MM.1S (cell line): ENCODE results near the gene WHRN.

Experiments used
- DNase-seq: peaks from one replicate; pipeline ENCODE4 v3.0.0-alpha.2; 2015
- H2AFZ ChIP-seq: fragments of 300-600 bp; sonication (generic); 2 replicates; pipeline ENCODE4 v1.6.0; 2016; ENCODE audit warnings: antibody characterized with exemption, low read length
- H3F3A ChIP-seq: fragments of 300-600 bp; sonication (generic); 2 replicates; pipeline ENCODE4 v1.6.1; 2016; ENCODE audit warnings: mild to moderate bottlenecking, antibody characterized with exemption, low read length, moderate library complexity, mixed read lengths; ENCODE audit not compliant: insufficient read depth
- H3K27ac ChIP-seq: fragments of 300-600 bp; sonication (generic); 2 replicates; pipeline ENCODE4 v1.5.1; 2016; ENCODE audit warnings: mild to moderate bottlenecking, low read length
- H3K27me3 ChIP-seq: fragments of 300-600 bp; sonication (generic); replicated peaks from 2 replicates; pipeline ENCODE4 v1.6.0; 2016; ENCODE audit warnings: low read length; ENCODE audit not compliant: insufficient read depth
- H3K36me3 ChIP-seq: fragments of 300-600 bp; sonication (generic); replicated peaks from 2 replicates; pipeline ENCODE4 v1.6.1; 2016; ENCODE audit warnings: mild to moderate bottlenecking, low read length, mixed read lengths; ENCODE audit not compliant: insufficient read depth
- H3K4me1 ChIP-seq: fragments of 300-600 bp; sonication (generic); 2 replicates; pipeline ENCODE4 v1.6.1; 2016; ENCODE audit warnings: low read length, mixed read lengths
- H3K4me2 ChIP-seq: fragments of 300-600 bp; sonication (generic); 2 replicates; pipeline ENCODE4 v1.6.0; 2016; ENCODE audit warnings: low read depth, low read length
- H3K4me3 ChIP-seq: fragments of 300-600 bp; sonication (generic); 2 replicates; pipeline ENCODE4 v1.5.1; 2016; ENCODE audit warnings: low read length, mixed read lengths
- H3K79me2 ChIP-seq: fragments of 300-600 bp; sonication (generic); 2 replicates; pipeline ENCODE4 v1.6.1; 2016; ENCODE audit warnings: mixed run types, low read length, mixed read lengths
- H3K9ac ChIP-seq: fragments of 300-600 bp; sonication (generic); 2 replicates; pipeline ENCODE4 v1.6.1; 2016; ENCODE audit warnings: low read length, mixed read lengths
- H3K9me2 ChIP-seq: fragments of 300-600 bp; sonication (generic); replicated peaks from 2 replicates; pipeline ENCODE4 v1.6.1; 2016; ENCODE audit warnings: mild to moderate bottlenecking, low read length, mixed read lengths; ENCODE audit not compliant: insufficient read depth
- H3K9me3 ChIP-seq: fragments of 300-600 bp; sonication (generic); replicated peaks from 2 replicates; pipeline ENCODE4 v1.6.1; 2016; ENCODE audit warnings: mild to moderate bottlenecking, low read length, mixed read lengths; ENCODE audit not compliant: insufficient read depth
- H4K20me1 ChIP-seq: fragments of 300-600 bp; sonication (generic); 2 replicates; pipeline ENCODE4 v1.6.1; 2016; ENCODE audit warnings: mild to moderate bottlenecking, low read length, moderate library complexity, mixed read lengths; ENCODE audit not compliant: insufficient read depth
- CTCF ChIP-seq: fragments of 300-600 bp; sonication (generic); IDR thresholded peaks from 2 replicates; pipeline ENCODE4 v1.5.1; 2016; ENCODE audit warnings: antibody characterized with exemption, low read length, mixed read lengths
- EZH2 ChIP-seq: fragments of 300-600 bp; sonication (generic); optimal IDR thresholded peaks from 2 replicates; pipeline ENCODE3; 2017; ENCODE audit warnings: low read depth, mild to moderate bottlenecking, antibody characterized with exemption, low read length, mixed read lengths
- EZH2phosphoT487 ChIP-seq: fragments of 300-600 bp; sonication (generic); IDR thresholded peaks from 2 replicates; pipeline ENCODE4 v1.6.1; 2018; ENCODE audit warnings: antibody characterized with exemption, low read length

Gene WHRN

GRCh38 chr9:114478871-114479270 is 26.4 kb downstream of the WHRN start:
- no peak overlapping the region for H3K9ac ChIP-seq
- H3F3A ChIP-seq = 0 out of 2 replicates have a peak, but pooled peaks cover 7% of the 10 kb centered on the region
- H3K4me2 ChIP-seq = no peak overlapping the region
- no peak overlapping the region for H3K27ac ChIP-seq
- peaks cover 57% of the 10 kb centered on the region for H3K79me2 ChIP-seq
- H3K36me3 ChIP-seq = no peaks in the 10 kb centered on the region
- TF ChIP-seq CTCF (no peak), EZH2 (no peak), EZH2phosphoT487 (no peak)
- H3K9me2 ChIP-seq = no peaks in the 10 kb centered on the region
- no peaks in the 10 kb centered on the region for H4K20me1 ChIP-seq
- no peaks in the 10 kb centered on the region for H3K27me3 ChIP-seq
- no peak overlapping the region for H2AFZ ChIP-seq
- no peaks in the 10 kb centered on the region for H3K9me3 ChIP-seq
- no peak for DNase-seq
- H3K4me1 ChIP-seq = peaks cover 11% of the 10 kb centered on the region
- H3K4me3 ChIP-seq = no peak overlapping the region

- no peaks in the 10 kb centered on the region for H3K9me2 ChIP-seq
- no peaks in the 10 kb centered on the region for H3K36me3 ChIP-seq
- H3K9ac ChIP-seq = no peak overlapping the region
- H3K9me3 ChIP-seq = no peaks in the 10 kb centered on the region
- peaks cover 53% of the 10 kb centered on the region for H3K79me2 ChIP-seq
- no peaks in the 10 kb centered on the region for H3K27me3 ChIP-seq
- no peak overlapping the region for H3K4me3 ChIP-seq
- H3K27ac ChIP-seq = no peak overlapping the region
- no peak overlapping the region for H3K4me2 ChIP-seq
- H4K20me1 ChIP-seq = no peaks in the 10 kb centered on the region
- 0 out of 2 replicates have a peak, but pooled peaks cover 7% of the 10 kb centered on the region for H3K4me1 ChIP-seq
- no peak overlapping the region for H2AFZ ChIP-seq
- TF ChIP-seq CTCF = no peak
- TF ChIP-seq EZH2phosphoT487 = no peak
- no peak for TF ChIP-seq EZH2
- H3F3A ChIP-seq = 0 out of 2 replicates have a peak, but pooled peaks cover 7% of the 10 kb centered on the region
- DNase-seq = no peak
These were observed 26.8 kb downstream of the WHRN start for GRCh38 chr9:114478459-114478858.

GRCh38 chr9:114477642-114478041 is 27.6 kb downstream of the WHRN start:
- H3K79me2 ChIP-seq = peaks cover 45% of the 10 kb centered on the region

More at GRCh38 chr9:114477642-114478041, 27.6 kb downstream of the WHRN start:
- Histone ChIP-seq H3K4me2 (no peak overlapping the region), H3K9me2 (no peaks in the 10 kb centered on the region), H3K4me3 (no peak overlapping the region), H3K36me3 (no peaks in the 10 kb centered on the region), H3K9me3 (no peaks in the 10 kb centered on the region), H3K4me1 (0 out of 2 replicates have a peak, but pooled peaks cover 7% of the 10 kb centered on the region), H2AFZ (no peak overlapping the region), H3K27me3 (no peaks in the 10 kb centered on the region), H3F3A (0 out of 2 replicates have a peak, but pooled peaks cover 3% of the 10 kb centered on the region), H3K9ac (no peak overlapping the region), H3K27ac (no peak overlapping the region), H4K20me1 (no peaks in the 10 kb centered on the region)
- no peak for TF ChIP-seq CTCF
- no peak for TF ChIP-seq EZH2phosphoT487
- TF ChIP-seq EZH2 = no peak
- no peak for DNase-seq
